Ovary (tissue), 3 donors: Measurements from ENCODE around the gene MACROH2A2.

Experiments
- CTCF ChIP-seq, 3 donors: fragments of 450-650 bp in 2 of 3; fragments of 200-600 bp in 1 of 3; IDR thresholded peaks; one replicate each; pipeline versions ENCODE4 v1.5.1 to v1.8.0; 2016 to 2022; ENCODE audit warnings: antibody characterized with exemption in 3 of 3, mild to moderate bottlenecking in 1 of 3
- EP300 ChIP-seq: sonication (generic); formaldehyde crosslinking; IDR thresholded peaks from one replicate; pipeline ENCODE4 v1.6.1; 2017; ENCODE audit warnings: antibody characterized with exemption
- POLR2A ChIP-seq: fragments of 450-650 bp; IDR thresholded peaks from one replicate; pipeline ENCODE4 v1.6.1; 2017; ENCODE audit warnings: antibody characterized with exemption, mild to moderate bottlenecking, moderate library complexity
- donor health status: DM: no; HTN: no; CAD: no.

- TF ChIP-seq CTCF (IDR thresholded peaks at IDR 0.05) (no peak), POLR2A (no peak), EP300 (no peak)
These were observed 11.8 kb downstream of the MACROH2A2 start for GRCh38 chr10:70064486-70064885.
